H1 (cell line): ENCODE results near the gene HDAC8. TPM values are rescaled to one million over a fixed set of nuclear protein-coding genes. Genes with fewer than 3 reads are reported as not detected.

ENCODE experiments used
- CTCF ChIA-PET: fragments of 300-600 bp; sonication (Branson Sonifier 250); formaldehyde crosslinking; loops from one replicate; lab custom pipeline; 2021; ENCODE audit not compliant: partially characterized antibody; lab: Charles Lee
- POLR2A ChIA-PET: fragments of 300-600 bp; sonication (Branson Sonifier 250); formaldehyde crosslinking; loops from one replicate; lab custom pipeline; 2021; ENCODE audit warnings: inconsistent platforms; ENCODE audit not compliant: partially characterized antibody; lab: Charles Lee
- DNase-seq, 2 experiments: peaks; one replicate each; pipeline versions ENCODE4 v3.0.0 to v3.0.0-alpha.2; 2010 to 2022; ENCODE audit warnings: low spot score in 2 of 2, low read depth in 1 of 2, mixed read lengths in 1 of 2
- FAIRE-seq: peaks from 2 replicates; lab custom pipeline; 2011; peaks lifted over from hg19 to GRCh38; lab: Jason Lieb, UNC
- H2AFZ ChIP-seq: 2 replicates; pipeline ENCODE4 v1.8.1; 2012; ENCODE audit warnings: low read length, inconsistent platforms
- H2AK5ac ChIP-seq: 2 replicates; pipeline ENCODE4 v1.6.1; 2013; ENCODE audit warnings: low read depth, low read length
- H2BK120ac ChIP-seq: replicated peaks from 2 replicates; pipeline ENCODE3; 2013; ENCODE audit warnings: low read depth, low read length, inconsistent platforms
- H2BK12ac ChIP-seq: 2 replicates; pipeline ENCODE4 v1.6.1; 2013; ENCODE audit warnings: low read depth, low read length
- H2BK15ac ChIP-seq: 2 replicates; pipeline ENCODE4 v1.6.1; 2013; ENCODE audit warnings: low read length
- H2BK20ac ChIP-seq: 2 replicates; pipeline ENCODE4 v1.6.1; 2013; ENCODE audit warnings: low read length
- H2BK5ac ChIP-seq: 2 replicates; pipeline ENCODE4 v1.6.1; 2013; ENCODE audit warnings: low read depth, low read length
- H3K14ac ChIP-seq: 2 replicates; pipeline ENCODE4 v1.6.1; 2013; ENCODE audit warnings: inconsistent platforms; ENCODE audit not compliant: insufficient read length
- H3K18ac ChIP-seq: 2 replicates; pipeline ENCODE4 v1.6.1; 2013; ENCODE audit warnings: low read length; ENCODE audit errors: extremely low read depth
- H3K23ac ChIP-seq: 2 replicates; pipeline ENCODE4 v1.6.1; 2013; ENCODE audit warnings: inconsistent platforms; ENCODE audit not compliant: insufficient read length
- H3K23me2 ChIP-seq: 2 replicates; pipeline ENCODE4 v1.6.1; 2013; ENCODE audit warnings: low read depth, low read length
- H3K27ac ChIP-seq: 2 replicates; pipeline ENCODE4 v1.6.1; 2011; ENCODE audit warnings: low read depth, low read length, inconsistent platforms
- H3K27me3 ChIP-seq, 4 experiments: replicated peaks in 1 of 4; 1 replicate in 1 of 4; 2 replicates in 3 of 4; pipeline versions ENCODE4 v1.6.1 to v1.8.1; 2011 to 2013; ENCODE audit warnings: low read length in 3 of 4, mild to moderate bottlenecking in 3 of 4, inconsistent platforms in 2 of 4, mixed read lengths in 2 of 4, moderate library complexity in 1 of 4; ENCODE audit not compliant: control insufficient read depth in 3 of 4, insufficient read depth in 3 of 4; ENCODE audit errors: extremely low read depth in 1 of 4
- H3K36me3 ChIP-seq, 4 experiments: 2 replicates each; pipeline versions ENCODE4 v1.6.1 to v1.8.1; 2011 to 2013; ENCODE audit warnings: mild to moderate bottlenecking in 4 of 4, low read length in 3 of 4, moderate library complexity in 2 of 4, control low read depth in 1 of 4, inconsistent platforms in 1 of 4; ENCODE audit not compliant: insufficient read depth in 4 of 4, control insufficient read depth in 2 of 4
- H3K4ac ChIP-seq: replicated peaks from 2 replicates; pipeline ENCODE3; 2013; ENCODE audit warnings: low read length, low read depth, mixed read lengths, inconsistent platforms; ENCODE audit not compliant: insufficient read length
- H3K4me1 ChIP-seq, 4 experiments: replicated peaks in 1 of 4; 1 replicate in 1 of 4; 2 replicates in 3 of 4; pipeline versions ENCODE4 v1.6.1 to v1.8.1; 2011 to 2013; ENCODE audit warnings: low read length in 3 of 4, inconsistent platforms in 2 of 4, mixed read lengths in 1 of 4; ENCODE audit not compliant: insufficient read depth in 4 of 4, control insufficient read depth in 3 of 4
- H3K4me2 ChIP-seq, 2 experiments: 2 replicates each; pipeline versions ENCODE4 v1.6.1 to v1.8.1; 2011 to 2013; ENCODE audit warnings: low read depth in 2 of 2, low read length in 2 of 2, control low read depth in 1 of 2, inconsistent platforms in 1 of 2, mild to moderate bottlenecking in 1 of 2; ENCODE audit not compliant: insufficient read depth in 1 of 2
- H3K4me3 ChIP-seq, 4 experiments: fragments of 200-600, 300-600 bp in 1 of 4; sonication (generic), shearing (Covaris generic), sonication (Bioruptor Twin) in 1 of 4; 2 replicates each; pipeline versions ENCODE4 v1.5.1 to v1.8.1; 2011 to 2016; ENCODE audit warnings: low read length in 4 of 4, low read depth in 3 of 4, control low read depth in 2 of 4, inconsistent platforms in 2 of 4, mild to moderate bottlenecking in 2 of 4, mixed read lengths in 1 of 4, moderate library complexity in 1 of 4; ENCODE audit not compliant: insufficient read depth in 2 of 4; ENCODE audit errors: extremely low read depth in 1 of 4
- H3K56ac ChIP-seq: replicated peaks from 2 replicates; pipeline ENCODE3; 2013; ENCODE audit warnings: low read depth, mild to moderate bottlenecking, mixed read lengths, low read length, inconsistent platforms; ENCODE audit not compliant: insufficient read length
- H3K79me1 ChIP-seq: 2 replicates; pipeline ENCODE4 v1.6.1; 2013; ENCODE audit warnings: low read depth, low read length, control low read depth
- H3K79me2 ChIP-seq, 2 experiments: 2 replicates each; pipeline versions ENCODE4 v1.6.1 to v1.8.1; 2012 to 2013; ENCODE audit warnings: low read length in 2 of 2, mild to moderate bottlenecking in 2 of 2, inconsistent platforms in 1 of 2; ENCODE audit not compliant: insufficient read depth in 2 of 2, control insufficient read depth in 1 of 2
- H3K9ac ChIP-seq, 4 experiments: replicated peaks in 1 of 4; 1 replicate in 1 of 4; 2 replicates in 3 of 4; pipeline versions ENCODE4 v1.6.1 to v1.8.1; 2011 to 2013; ENCODE audit warnings: low read depth in 3 of 4, low read length in 3 of 4, control low read depth in 2 of 4, mild to moderate bottlenecking in 2 of 4, moderate library complexity in 2 of 4, inconsistent platforms in 1 of 4; ENCODE audit errors: extremely low read depth in 1 of 4
- H3K9me3 ChIP-seq, 2 experiments: 2 replicates each; pipeline versions ENCODE4 v1.6.1 to v1.8.1; 2012 to 2013; ENCODE audit warnings: mild to moderate bottlenecking in 2 of 2, moderate library complexity in 2 of 2, control low read depth in 1 of 2, inconsistent platforms in 1 of 2, low read depth in 1 of 2, low read length in 1 of 2, mixed read lengths in 1 of 2; ENCODE audit not compliant: insufficient read depth in 2 of 2
- H4K20me1 ChIP-seq, 2 experiments: replicated peaks in 1 of 2; 2 replicates each; pipeline versions ENCODE3 to v1.8.1; 2011 to 2013; ENCODE audit warnings: inconsistent platforms in 2 of 2, low read length in 2 of 2, mild to moderate bottlenecking in 1 of 2; ENCODE audit not compliant: insufficient read depth in 2 of 2, control insufficient read depth in 1 of 2
- H4K5ac ChIP-seq: 2 replicates; pipeline ENCODE4 v1.6.1; 2013; ENCODE audit warnings: low read length, low read depth, mixed read lengths, inconsistent platforms; ENCODE audit not compliant: insufficient read length
- H4K8ac ChIP-seq: 2 replicates; pipeline ENCODE4 v1.8.0; 2013; ENCODE audit warnings: mild to moderate bottlenecking, moderate library complexity, low read length, inconsistent platforms; ENCODE audit not compliant: insufficient read depth; ENCODE audit errors: extremely low read depth
- H4K91ac ChIP-seq: replicated peaks from 2 replicates; pipeline ENCODE3; 2013; ENCODE audit warnings: low read length, mixed read lengths, inconsistent platforms; ENCODE audit not compliant: insufficient read length
- KDM1A ChIP-seq: fragments of 200-600, 300-600 bp; sonication (generic); IDR thresholded peaks from 2 replicates; pipeline ENCODE4 v1.7.1; 2016; ENCODE audit warnings: mild to moderate bottlenecking, low read length, borderline replicate concordance
- MAFK ChIP-seq: IDR thresholded peaks from 2 replicates; pipeline ENCODE4 v1.6.1; 2012; ENCODE audit warnings: low read depth, mild to moderate bottlenecking, improper control_type of control experiment, low read length
- POU5F1 ChIP-seq: IDR thresholded peaks from 2 replicates; pipeline ENCODE4 v1.6.1; 2011; ENCODE audit warnings: low read depth, mild to moderate bottlenecking, low read length, moderate library complexity
- RFX5 ChIP-seq: IDR thresholded peaks from 2 replicates; pipeline ENCODE4 v1.6.1; 2011; ENCODE audit warnings: low read depth, low read length, improper control_type of control experiment, borderline replicate concordance
- SRF ChIP-seq: IDR thresholded peaks from 2 replicates; pipeline ENCODE4 v1.6.1; 2011; ENCODE audit warnings: mild to moderate bottlenecking, low read depth, low read length, moderate library complexity
- WGBS, 2 experiments: shearing (Covaris generic) in 1 of 2; methylation state at CpG; one replicate each; pipeline versions ENCODE4 v1.1.6 to v1.1.7; 2013 to 2015; ENCODE audit warnings: low lambda C conversion rate in 2 of 2, mixed read lengths in 2 of 2, inconsistent platforms in 1 of 2, low coverage in 1 of 2, missing lambda C conversion rate in 1 of 2; ENCODE audit not compliant: insufficient replicate concordance in 2 of 2, insufficient coverage in 1 of 2, insufficient read length in 1 of 2; ENCODE audit errors: extremely low coverage in 1 of 2, missing lambda C conversion rate in 1 of 2; 5-methylcytosine and 5-hydroxymethylcytosine counted together
- polyA plus RNA-seq, 7 experiments: library from polyadenylated mRNA; depleted of rRNA in 3 of 7; stranded (reverse) in 5 of 7; unstranded in 2 of 7; fragments of >200 nt in 5 of 7; fragments of 200-250 nt in 2 of 7; gene quantifications; 1 replicate in 5 of 7; 2 replicates in 1 of 7; 4 replicates in 1 of 7; pipeline versions ENCODE4 v1.2.1 to v1.2.3, GENCODE V29; 2011 to 2013; ENCODE audit warnings: missing spikeins in 2 of 7, mixed read lengths in 2 of 7
- total RNA-seq: library from RNA; stranded (reverse); fragmentation: NEBNext Ultra II Directional; extraction: Animal tissue kit (Norgen Biotek cat#: 25700); gene quantifications from 2 replicates; pipeline ENCODE4 v1.2.1, GENCODE V29; 2021

The HDAC8 gene
- total and polyA plus RNA-seq, 2 of the 8 experiments (the other 6 are each of a cell fraction or from before 2014, with no cell fraction given): 9.7 to 20.3 TPM

GRCh38 chrX:72376124-72376523 lies 196.5 kb downstream of the HDAC8 start:
- H3K4me3 ChIP-seq: no peak overlapping the region
- no peak overlapping the region for H3K23ac ChIP-seq
- no peak overlapping the region for H2BK20ac ChIP-seq
- H4K91ac ChIP-seq: no peak overlapping the region
- no peak overlapping the region for H2BK120ac ChIP-seq
- no peak overlapping the region for H2AFZ ChIP-seq
- H3K36me3 ChIP-seq: no peaks in the 10 kb centered on the region
- WGBS, 2 experiments: 94% methylated on average over 7 of the region's 9 CpGs; no CpG with 5 or more reads in 1 of the 2 experiments
- H2BK5ac ChIP-seq: no peak overlapping the region
- no peak overlapping the region for H3K4ac ChIP-seq
- no peaks in the 10 kb centered on the region for H3K79me2 ChIP-seq
- no peaks in the 10 kb centered on the region for H3K23me2 ChIP-seq
- H2BK12ac ChIP-seq: no peak overlapping the region
- H2AK5ac ChIP-seq: no peak overlapping the region
- no peak overlapping the region for H3K27ac ChIP-seq
- no peak overlapping the region for H3K56ac ChIP-seq
- H4K5ac ChIP-seq: no peak overlapping the region
- no peaks in the 10 kb centered on the region for H3K27me3 ChIP-seq
- no peaks in the 10 kb centered on the region for H3K79me1 ChIP-seq
- CTCF ChIA-PET: no interaction called here
- no peaks in the 10 kb centered on the region for H3K9me3 ChIP-seq
- no peak overlapping the region for H3K4me2 ChIP-seq
- H4K20me1 ChIP-seq: no peaks in the 10 kb centered on the region
- H3K4me1 ChIP-seq: 0 out of 7 replicates have a peak, but pooled peaks cover 0 to 3% (median 0%) of the 10 kb centered on the region in 4 experiments
- no peak overlapping the region for H3K14ac ChIP-seq
- FAIRE-seq: no peak
- no peak overlapping the region for H3K18ac ChIP-seq
- no peak for DNase-seq
- TF ChIP-seq SRF (no peak), KDM1A (no peak), RFX5 (no peak), MAFK (no peak), POU5F1 (no peak)
- H2BK15ac ChIP-seq: no peak overlapping the region
- H4K8ac ChIP-seq: no peak overlapping the region
- no peak overlapping the region for H3K9ac ChIP-seq
- POLR2A ChIA-PET: no interaction called here
